GM19324 (cell line): ENCODE results near the gene NT5DC4.
"Not testable (repeated sequence)": the region's sequence is repeated elsewhere in the genome, so short reads cannot be mapped to it uniquely, and the experiment has no call there.

Experiments
- ATAC-seq: cut with Tn5 transposase; IDR thresholded peaks from one replicate; pipeline ENCODE4 v1.9.1; 2021; ENCODE audit warnings: mild to moderate bottlenecking, moderate library complexity; ENCODE audit not compliant: unreplicated experiment, low FRiP score

NT5DC4 gene

GRCh38 chr2:112699984-112700667, 20.7 kb upstream of the NT5DC4 start:
- ATAC-seq, result no peak

DNA sequence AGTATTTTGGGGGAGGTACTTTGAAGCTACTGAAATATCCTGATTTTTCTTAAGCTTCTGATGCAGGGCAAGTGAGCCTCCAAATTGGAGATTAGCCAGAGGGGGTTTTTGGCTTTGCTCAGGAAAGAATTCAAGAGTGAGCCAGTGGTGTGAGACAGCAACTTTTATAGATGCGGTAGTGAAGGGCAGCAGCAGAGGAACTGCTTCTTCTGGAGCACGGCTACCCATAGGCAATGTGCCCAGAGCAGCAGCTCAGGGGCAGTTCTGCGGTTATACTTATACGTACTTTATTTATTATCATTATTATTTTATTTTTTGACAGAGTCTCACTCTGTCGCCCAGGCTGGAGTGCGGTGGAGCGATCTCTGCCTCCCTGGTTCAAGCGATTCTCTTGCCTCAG, 19.8 kb upstream of the NT5DC4 start:
- no peak for ATAC-seq

GRCh38 chr2:112703684-112704083, 17.1 kb upstream of the NT5DC4 start:
- no peak for ATAC-seq

- no peak for ATAC-seq
Observed at GRCh38 chr2:112705575-112705974, 15.2 kb upstream of the NT5DC4 start.

DNA sequence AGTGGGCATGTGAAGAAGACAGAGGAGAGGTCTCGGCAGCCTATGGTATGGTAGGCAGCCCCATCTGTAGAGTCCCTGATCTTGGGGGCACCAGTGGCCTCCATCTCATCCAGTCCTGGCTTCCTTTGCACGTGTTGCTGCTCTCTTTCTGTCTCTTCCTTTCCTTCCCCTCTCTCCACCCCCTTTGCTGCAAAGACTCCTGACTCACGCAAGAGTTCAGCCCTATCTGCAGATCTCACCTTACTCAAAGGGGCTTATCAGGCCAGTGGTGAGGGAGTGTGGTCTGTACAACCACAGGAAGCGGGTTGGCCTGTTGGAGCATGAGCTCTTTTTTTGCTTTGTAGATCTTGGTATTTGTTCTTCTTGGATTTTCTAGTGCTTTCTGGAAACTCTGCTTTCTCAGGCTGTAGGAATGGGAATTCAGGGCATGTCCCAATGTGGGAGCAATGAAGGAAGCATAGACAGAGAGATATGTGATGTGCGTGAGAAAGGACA, 14.6 kb upstream of the NT5DC4 start:
- ATAC-seq, result no peak

- ATAC-seq, result not testable (repeated sequence)
Observed at GRCh38 chr2:112706947-112707346, 13.9 kb upstream of the NT5DC4 start.

GRCh38 chr2:112708968-112709367, 11.9 kb upstream of the NT5DC4 start:
- ATAC-seq, result no peak

- ATAC-seq, result no peak
Observed at GRCh38 chr2:112709703-112710102, 11.1 kb upstream of the NT5DC4 start.

DNA sequence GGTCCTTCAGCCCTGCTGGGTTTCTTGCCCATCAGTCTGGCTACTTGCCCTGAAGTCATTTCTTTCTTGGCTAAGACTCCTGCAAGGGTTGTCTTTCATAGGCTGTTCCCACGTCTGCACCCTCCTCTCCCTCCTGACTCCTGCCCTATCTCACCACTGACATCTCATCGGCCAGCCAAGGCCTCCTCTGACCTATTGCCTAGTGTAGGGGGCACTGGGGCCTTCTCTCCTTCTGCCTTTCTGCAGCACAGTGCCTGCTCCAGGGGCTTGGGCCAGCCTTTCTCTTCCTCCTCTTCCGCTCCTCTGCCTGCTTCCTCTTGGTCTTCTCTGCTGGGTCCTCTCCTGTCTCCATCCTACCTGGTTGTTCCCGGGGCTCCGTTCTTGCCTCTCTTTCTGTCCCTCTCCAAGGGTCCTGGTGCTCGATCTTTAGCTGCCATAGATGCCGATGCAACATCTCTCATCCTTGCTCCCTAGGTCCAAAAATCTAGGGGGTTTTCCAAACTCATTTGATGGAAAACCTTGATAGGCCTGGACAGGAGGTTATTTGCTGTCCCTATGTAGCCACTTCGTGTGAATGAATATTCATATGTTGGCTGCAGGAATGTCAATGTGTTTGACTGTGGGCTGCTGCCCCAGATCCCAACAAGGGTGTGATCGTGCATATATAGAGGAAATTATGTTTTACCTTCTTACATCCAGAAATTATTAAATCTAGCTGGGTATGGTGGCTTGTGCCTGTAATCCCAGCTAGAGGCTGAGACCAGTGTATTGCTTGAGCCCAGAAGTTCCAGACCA, 9.7 kb upstream of the NT5DC4 start:
- no peak for ATAC-seq

GRCh38 chr2:112712465-112712864, 8.4 kb upstream of the NT5DC4 start:
- no peak for ATAC-seq

- no peak for ATAC-seq
Observed at GRCh38 chr2:112712903-112713584, 7.8 kb upstream of the NT5DC4 start.

DNA sequence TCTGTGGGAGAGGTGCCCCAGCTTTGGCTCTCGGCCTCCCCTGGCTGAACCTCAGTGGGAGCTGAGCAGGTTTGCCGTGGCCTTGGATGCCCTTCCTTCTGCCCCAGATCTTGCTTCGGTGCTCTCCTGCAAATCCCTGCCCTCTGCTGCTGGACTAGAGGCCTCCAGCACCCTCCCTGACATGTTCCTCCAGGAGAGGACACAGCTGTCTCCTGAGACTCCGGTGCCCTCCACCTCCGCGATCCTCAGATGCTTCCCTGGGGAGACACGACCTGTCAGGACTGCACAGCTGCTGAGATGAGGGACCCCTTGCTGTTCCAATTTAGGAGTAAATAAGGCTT, 7.3 kb upstream of the NT5DC4 start:
- no peak for ATAC-seq

DNA sequence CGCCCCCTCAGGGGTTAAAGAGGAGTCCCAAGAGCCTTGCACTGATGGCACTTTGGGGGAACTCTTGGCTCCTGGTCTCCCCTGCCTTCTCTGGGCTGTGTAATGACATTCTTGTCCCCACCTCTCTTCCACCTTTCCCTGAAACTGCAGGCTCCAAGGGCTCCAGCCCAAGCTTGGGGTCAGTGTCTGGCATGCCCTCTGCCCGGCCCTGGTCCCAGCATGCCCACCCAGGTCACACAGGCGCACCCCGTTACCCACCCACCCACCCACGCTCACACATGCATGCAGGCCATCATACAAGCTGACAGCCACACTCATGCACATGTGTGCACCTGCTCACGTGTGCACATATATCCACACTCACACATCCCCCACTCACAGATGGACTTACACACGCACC, 6.9 kb upstream of the NT5DC4 start:
- no peak for ATAC-seq

- no peak for ATAC-seq
Observed at GRCh38 chr2:112714331-112714730, 6.5 kb upstream of the NT5DC4 start.

GRCh38 chr2:112714836-112715631, 5.8 kb upstream of the NT5DC4 start:
- ATAC-seq, result no peak

DNA sequence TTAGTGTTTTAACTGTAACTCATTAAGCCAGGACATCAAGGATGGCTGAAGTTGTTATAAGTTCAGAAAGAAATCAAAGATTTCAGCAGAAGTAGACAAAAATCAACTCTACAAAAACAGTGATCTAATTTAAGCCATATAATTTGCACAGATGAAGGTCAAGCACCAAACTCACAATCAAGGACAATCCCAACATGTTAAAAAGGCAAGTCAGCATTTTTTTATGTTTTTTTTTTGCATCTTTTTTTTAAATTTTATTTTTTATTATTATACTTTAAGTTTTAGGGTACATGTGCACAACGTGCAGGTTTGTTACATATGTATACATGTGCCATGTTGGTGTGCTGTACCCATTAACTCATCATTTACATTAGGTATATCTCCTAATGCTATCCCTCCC, 4.7 kb upstream of the NT5DC4 start:
- not testable (repeated sequence) for ATAC-seq

DNA sequence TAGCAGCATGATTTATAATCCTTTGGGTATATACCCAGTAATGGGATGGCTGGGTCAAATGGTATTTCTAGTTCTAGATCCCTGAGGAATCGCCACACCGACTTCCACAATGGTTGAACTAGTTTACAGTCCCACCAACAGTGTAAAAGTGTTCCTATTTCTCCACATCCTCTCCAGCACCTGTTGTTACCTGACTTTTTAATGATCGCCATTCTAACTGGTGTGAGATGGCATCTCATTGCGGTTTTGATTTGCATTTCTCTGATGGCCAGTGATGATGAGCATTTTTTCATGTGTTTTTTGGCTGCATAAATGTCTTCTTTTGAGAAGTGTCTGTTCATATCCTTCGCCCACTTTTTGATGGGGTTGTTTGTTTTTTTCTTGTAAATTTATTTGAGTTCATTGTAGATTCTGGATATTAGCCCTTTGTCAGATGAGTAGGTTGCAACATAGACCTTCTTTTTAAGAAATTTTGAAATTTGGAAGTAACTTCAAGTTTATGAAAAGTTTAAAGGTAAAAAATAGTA, 3.9 kb upstream of the NT5DC4 start:
- not testable (repeated sequence) for ATAC-seq

GRCh38 chr2:112718863-112719370, 1.9 kb upstream of the NT5DC4 start:
- ATAC-seq, result no peak

GRCh38 chr2:112721819-112722522, 1.2 kb downstream of the NT5DC4 start:
- no peak for ATAC-seq
